OCI-LY3 (cell line): ENCODE measurements around the gene NFIB.

Experiments
- H2AFZ ChIP-seq: fragments of 200-600, 300-600 bp; shearing (Covaris generic); 2 replicates; pipeline ENCODE4 v1.6.0; 2014; ENCODE audit warnings: antibody characterized with exemption, low read depth, low read length
- H3K27ac ChIP-seq: fragments of 200-600, 300-600 bp; sonication (generic); 2 replicates; pipeline ENCODE4 v1.5.1; 2014; ENCODE audit warnings: mild to moderate bottlenecking, low read length, moderate library complexity, mixed read lengths
- H3K27me3 ChIP-seq: fragments of 200-600, 300-600 bp; sonication (generic); 2 replicates; pipeline ENCODE4 v1.6.1; 2014; ENCODE audit warnings: low read depth, low read length, mixed read lengths
- H3K36me3 ChIP-seq: fragments of 200-600, 300-600 bp; sonication (generic); replicated peaks from 2 replicates; pipeline ENCODE3; 2014; ENCODE audit warnings: low read depth, low read length, mixed read lengths
- H3K4me1 ChIP-seq: fragments of 300-600, 200-600 bp; sonication (generic); 2 replicates; pipeline ENCODE4 v1.6.1; 2014; ENCODE audit warnings: low read length, mixed read lengths
- H3K4me2 ChIP-seq: fragments of 200-600, 300-600 bp; sonication (generic); 2 replicates; pipeline ENCODE4 v1.6.1; 2014; ENCODE audit warnings: low read length, mixed read lengths
- H3K4me3 ChIP-seq: fragments of 300-600, 200-600 bp; sonication (generic); 2 replicates; pipeline ENCODE4 v1.5.1; 2014; ENCODE audit warnings: antibody characterized with exemption, mild to moderate bottlenecking, low read length, moderate library complexity
- H3K79me2 ChIP-seq: fragments of 300-600, 200-600 bp; shearing (Covaris generic); 2 replicates; pipeline ENCODE4 v1.6.1; 2014; ENCODE audit warnings: mild to moderate bottlenecking, low read length, mixed read lengths
- H3K9ac ChIP-seq: fragments of 300-600, 200-600 bp; shearing (Covaris generic); 2 replicates; pipeline ENCODE4 v1.6.0; 2014; ENCODE audit warnings: mild to moderate bottlenecking, low read length, moderate library complexity
- H3K9me3 ChIP-seq: fragments of 200-600, 300-600 bp; shearing (Covaris generic); 2 replicates; pipeline ENCODE4 v1.6.1; 2014; ENCODE audit warnings: low read length, mixed read lengths; ENCODE audit not compliant: insufficient read depth
- H4K20me1 ChIP-seq: fragments of 200-600, 300-600 bp; sonication (generic); 2 replicates; pipeline ENCODE4 v1.6.1; 2016; ENCODE audit warnings: low read length, mixed read lengths; ENCODE audit not compliant: insufficient read depth
- CTCF ChIP-seq: fragments of 200-600, 300-600 bp; sonication (generic); IDR thresholded peaks from 2 replicates; pipeline ENCODE4 v1.5.1; 2014; ENCODE audit warnings: antibody characterized with exemption, low read length, low read depth
- EZH2phosphoT487 ChIP-seq: fragments of 200-600 bp; shearing (Covaris generic); IDR thresholded peaks from 2 replicates; pipeline ENCODE4 v1.6.1; 2018; ENCODE audit warnings: antibody characterized with exemption, mixed run types, low read depth

Gene NFIB

GRCh38 chr9:14301583-14302021 is 12.3 kb downstream of the NFIB start:
- Histone ChIP-seq H3K27ac (no peak overlapping the region), H2AFZ (no peak overlapping the region), H3K9me3 (no peaks in the 10 kb centered on the region), H3K4me3 (no peak overlapping the region), H3K79me2 (no peaks in the 10 kb centered on the region), H4K20me1 (no peaks in the 10 kb centered on the region), H3K27me3 (no peaks in the 10 kb centered on the region), H3K9ac (no peak overlapping the region), H3K4me1 (no peaks in the 10 kb centered on the region), H3K36me3 (no peaks in the 10 kb centered on the region), H3K4me2 (no peak overlapping the region)
- no peak for TF ChIP-seq CTCF
- no peak for TF ChIP-seq EZH2phosphoT487

GRCh38 chr9:14301006-14301405 is 12.9 kb downstream of the NFIB start:
- Histone ChIP-seq H2AFZ (no peak overlapping the region), H3K27me3 (no peaks in the 10 kb centered on the region), H3K27ac (no peak overlapping the region), H3K9ac (no peak overlapping the region), H4K20me1 (no peaks in the 10 kb centered on the region), H3K9me3 (no peaks in the 10 kb centered on the region), H3K4me3 (no peak overlapping the region), H3K4me2 (no peak overlapping the region), H3K79me2 (no peaks in the 10 kb centered on the region), H3K36me3 (no peaks in the 10 kb centered on the region), H3K4me1 (no peaks in the 10 kb centered on the region)
- no peak for TF ChIP-seq CTCF
- TF ChIP-seq EZH2phosphoT487 = no peak

DNA sequence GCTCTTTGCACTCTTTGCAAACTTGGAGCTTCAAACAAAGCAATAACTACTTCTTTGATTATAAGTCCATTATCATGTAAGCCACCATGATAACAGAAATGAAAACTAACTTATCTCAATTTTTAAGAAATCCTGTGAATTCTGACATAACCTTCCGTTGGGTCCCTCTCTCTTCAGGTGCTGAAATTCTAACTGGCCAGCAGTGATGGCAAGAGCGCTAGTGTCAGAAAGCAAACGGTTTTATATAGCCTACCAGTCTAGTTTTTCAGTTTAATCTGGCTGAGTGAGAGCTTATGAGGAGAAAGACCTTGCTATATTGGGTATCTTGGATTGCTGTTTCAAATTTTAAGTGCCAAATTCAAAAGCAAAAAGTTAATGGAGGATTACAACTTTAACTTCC is 13.4 kb downstream of the NFIB start:
- H3K4me2 ChIP-seq = no peak overlapping the region
- no peaks in the 10 kb centered on the region for H3K27me3 ChIP-seq
- no peaks in the 10 kb centered on the region for H3K79me2 ChIP-seq
- H3K27ac ChIP-seq = no peak overlapping the region
- H3K9ac ChIP-seq = no peak overlapping the region
- TF ChIP-seq CTCF (no peak), EZH2phosphoT487 (no peak)
- no peaks in the 10 kb centered on the region for H3K9me3 ChIP-seq
- no peaks in the 10 kb centered on the region for H3K4me1 ChIP-seq
- H4K20me1 ChIP-seq = no peaks in the 10 kb centered on the region
- H2AFZ ChIP-seq = no peak overlapping the region
- H3K36me3 ChIP-seq = no peaks in the 10 kb centered on the region
- H3K4me3 ChIP-seq = no peak overlapping the region

DNA sequence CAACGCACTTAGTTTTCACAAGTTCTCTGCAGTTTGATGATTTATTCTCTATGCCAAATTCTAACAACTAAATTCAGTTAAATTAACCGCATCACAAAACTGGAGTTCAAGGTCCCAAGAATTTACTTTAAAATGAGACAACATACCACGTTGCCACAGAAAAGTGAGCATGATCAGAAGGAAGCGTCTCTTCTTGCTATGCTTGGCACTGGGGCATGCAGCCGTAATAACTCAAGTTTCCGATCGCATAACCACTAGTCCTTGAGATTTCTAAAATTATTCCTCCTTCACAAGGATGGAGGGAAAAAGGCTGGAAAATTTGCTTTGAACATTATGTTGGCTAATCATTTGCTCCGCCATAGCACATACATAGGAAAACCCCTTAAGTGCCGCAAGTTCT is 13.9 kb downstream of the NFIB start:
- Histone ChIP-seq H3K36me3 (no peaks in the 10 kb centered on the region), H4K20me1 (no peaks in the 10 kb centered on the region), H3K27me3 (no peaks in the 10 kb centered on the region), H3K27ac (no peak overlapping the region), H3K4me2 (no peak overlapping the region), H2AFZ (no peak overlapping the region), H3K9me3 (no peaks in the 10 kb centered on the region), H3K9ac (no peak overlapping the region), H3K79me2 (no peaks in the 10 kb centered on the region), H3K4me1 (no peaks in the 10 kb centered on the region), H3K4me3 (no peak overlapping the region)
- TF ChIP-seq EZH2phosphoT487 (no peak), CTCF (no peak)
